ENCODE data around the gene VPS50. TPM values are rescaled to one million over a fixed set of nuclear protein-coding genes. Genes with fewer than 3 reads are reported as not detected.

Gene VPS50
- total and polyA plus RNA-seq, 10 of the 15 experiments (the other 5 are each of a cell fraction or from before 2014, with no cell fraction given) = 4.0 to 22.0 (median 16.2) TPM

GRCh38 chr7:93361853-93362252, 129.7 kb downstream of the VPS50 start (continued):
- TF ChIP-seq USF1 (IDR thresholded peaks at IDR 0.05; ENCODE audit: borderline replicate concordance, extremely low read length, insufficient read depth, low read depth, low read length) (no peak), ZBTB33 (IDR thresholded peaks at IDR 0.05) (no peak), PRDM15 (CRISPR knock-in tag; IDR thresholded peaks at IDR 0.05) (no peak), TCF12 (IDR thresholded peaks at IDR 0.05; ENCODE audit: low read depth, low read length) (no peak), NFYA (IDR thresholded peaks at IDR 0.05; ENCODE audit: borderline replicate concordance, low read depth, low read length) (no peak), E2F8 (IDR thresholded peaks at IDR 0.05; ENCODE audit: low read depth, partially characterized antibody) (no peak), SIX5 (IDR thresholded peaks at IDR 0.05; ENCODE audit: low read depth, low read length, severe bottlenecking) (no peak), CBX5 (IDR thresholded peaks at IDR 0.05; ENCODE audit: low read depth) (no peak), JUNB (IDR thresholded peaks at IDR 0.05) (no peak), SIN3A (IDR thresholded peaks at IDR 0.05; ENCODE audit: low read depth, low read length) (no peak)
